IMR-90 (cell line): ENCODE data around the gene APOC4. TPM values are rescaled to one million over a fixed set of nuclear protein-coding genes. Genes with fewer than 3 reads are reported as not detected.

Experiments used
- ATAC-seq: fragments of 200-7000 bp; cut with Tn5 transposase; 2 replicates; pipeline ENCODE4 v1.9.1; 2020; ENCODE audit warnings: low read depth, mild to moderate bottlenecking, moderate library complexity
- BruUV-seq: library from RNA; stranded (reverse); fragments of 400-500 nt; replicated peaks from 2 replicates; lab custom pipeline; 2021; lab: Mats Ljungman, UMichigan
- CTCF ChIA-PET: fragments of 300-600 bp; formaldehyde crosslinking; extraction: SDS; loops from one replicate; lab custom pipeline; 2021; ENCODE audit warnings: antibody characterized with exemption; lab: Yijun Ruan, JAX
- POLR2A ChIA-PET: fragments of 300-600 bp; sonication (Branson Sonifier 250); formaldehyde crosslinking; loops from one replicate; lab custom pipeline; 2022; ENCODE audit warnings: antibody characterized with exemption; ENCODE audit not compliant: unreplicated experiment; lab: Charles Lee
- DNase-seq: peaks from one replicate; pipeline ENCODE4 v3.0.0; 2013
- H2AFZ ChIP-seq: replicated peaks from 2 replicates; pipeline ENCODE3; 2013; ENCODE audit warnings: low read length, mild to moderate bottlenecking; ENCODE audit not compliant: poor library complexity
- H2AK5ac ChIP-seq: 2 replicates; pipeline ENCODE4 v1.6.1; 2013; ENCODE audit warnings: low read depth, low read length, inconsistent platforms
- H2AK9ac ChIP-seq: replicated peaks from 2 replicates; pipeline ENCODE3; 2013; ENCODE audit warnings: mild to moderate bottlenecking, low read depth, low read length, moderate library complexity; ENCODE audit not compliant: poor library complexity
- H2BK120ac ChIP-seq: 2 replicates; pipeline ENCODE4 v1.6.1; 2013; ENCODE audit warnings: low read depth, low read length, inconsistent platforms
- H2BK15ac ChIP-seq: 3 replicates; pipeline ENCODE4 v1.6.1; 2013; ENCODE audit warnings: low read depth, low read length, inconsistent platforms
- H2BK20ac ChIP-seq: 2 replicates; pipeline ENCODE4 v1.6.1; 2013; ENCODE audit warnings: low read depth, mild to moderate bottlenecking, inconsistent platforms, low read length, moderate library complexity
- H2BK5ac ChIP-seq: 2 replicates; pipeline ENCODE4 v1.6.1; 2013; ENCODE audit warnings: mild to moderate bottlenecking, low read depth, low read length, inconsistent platforms; ENCODE audit not compliant: poor library complexity, severe bottlenecking
- H3K14ac ChIP-seq: replicated peaks from 2 replicates; pipeline ENCODE4 v1.6.1; 2013; ENCODE audit warnings: low read depth, low read length, inconsistent platforms
- H3K18ac ChIP-seq: 2 replicates; pipeline ENCODE4 v1.6.1; 2013; ENCODE audit warnings: low read depth, low read length, control low read depth
- H3K23ac ChIP-seq: 2 replicates; pipeline ENCODE4 v1.6.1; 2013; ENCODE audit warnings: low read depth, low read length, inconsistent platforms
- H3K27ac ChIP-seq: 2 replicates; pipeline ENCODE4 v1.5.1; 2013; ENCODE audit warnings: mild to moderate bottlenecking, control low read depth, low read length; ENCODE audit not compliant: insufficient read depth
- H3K27me3 ChIP-seq: 2 replicates; pipeline ENCODE4 v1.6.1; 2013; ENCODE audit warnings: low read length; ENCODE audit not compliant: control insufficient read depth, insufficient read depth
- H3K36me3 ChIP-seq: 2 replicates; pipeline ENCODE4 v1.6.1; 2013; ENCODE audit warnings: low read length, mixed read lengths; ENCODE audit not compliant: control insufficient read depth, insufficient read depth
- H3K4ac ChIP-seq: 2 replicates; pipeline ENCODE4 v1.6.1; 2013; ENCODE audit warnings: low read depth, low read length, inconsistent platforms
- H3K4me1 ChIP-seq: 2 replicates; pipeline ENCODE4 v1.6.1; 2013; ENCODE audit warnings: low read length, mixed read lengths; ENCODE audit not compliant: control insufficient read depth, insufficient read depth
- H3K4me2 ChIP-seq: 2 replicates; pipeline ENCODE4 v1.6.1; 2013; ENCODE audit warnings: low read depth, mild to moderate bottlenecking, control low read depth, low read length, moderate library complexity
- H3K4me3 ChIP-seq: 2 replicates; pipeline ENCODE4 v1.5.1; 2013; ENCODE audit warnings: low read depth, mild to moderate bottlenecking, control low read depth, low read length, moderate library complexity; ENCODE audit not compliant: insufficient read depth
- H3K56ac ChIP-seq: 2 replicates; pipeline ENCODE4 v1.6.1; 2013; ENCODE audit warnings: low read length, inconsistent platforms; ENCODE audit not compliant: insufficient read depth; ENCODE audit errors: extremely low read depth
- H3K79me1 ChIP-seq, 2 experiments: 2 replicates each; pipeline ENCODE4 v1.6.1; 2013; ENCODE audit warnings: low read length in 2 of 2, inconsistent platforms in 1 of 2, low read depth in 1 of 2
- H3K9ac ChIP-seq: 2 replicates; pipeline ENCODE4 v1.6.1; 2013; ENCODE audit warnings: low read depth, low read length, control low read depth
- H3K9me1 ChIP-seq: 2 replicates; pipeline ENCODE4 v1.6.1; 2013; ENCODE audit warnings: low read length, inconsistent platforms; ENCODE audit not compliant: insufficient read depth
- H3K9me3 ChIP-seq: 2 replicates; pipeline ENCODE4 v1.6.1; 2013; ENCODE audit warnings: low read length; ENCODE audit not compliant: control insufficient read depth, insufficient read depth
- H4K20me1 ChIP-seq: 2 replicates; pipeline ENCODE4 v1.6.1; 2013; ENCODE audit warnings: low read length, inconsistent platforms; ENCODE audit not compliant: insufficient read depth
- H4K5ac ChIP-seq: 2 replicates; pipeline ENCODE4 v1.6.1; 2013; ENCODE audit warnings: mild to moderate bottlenecking, low read depth, low read length, control low read depth
- H4K8ac ChIP-seq, 2 experiments: 2 replicates each; pipeline ENCODE4 v1.6.1; 2013; ENCODE audit warnings: low read depth in 2 of 2, low read length in 2 of 2, control low read depth in 1 of 2, inconsistent platforms in 1 of 2
- H4K91ac ChIP-seq: 2 replicates; pipeline ENCODE4 v1.6.1; 2013; ENCODE audit warnings: low read depth, low read length, inconsistent platforms; ENCODE audit not compliant: insufficient read depth
- BHLHE40 ChIP-seq: fragments of 150-350 bp; IDR thresholded peaks from 2 replicates; pipeline ENCODE4 v1.6.1; 2016; ENCODE audit warnings: mild to moderate bottlenecking, low read depth, low read length
- CEBPB ChIP-seq: IDR thresholded peaks from 2 replicates; pipeline ENCODE4 v1.6.1; 2012; ENCODE audit warnings: low read depth, low read length, improper control_type of control experiment
- CHD1 ChIP-seq: IDR thresholded peaks from 2 replicates; pipeline ENCODE4 v1.6.1; 2012; ENCODE audit warnings: low read depth, low read length, improper control_type of control experiment
- CTCF ChIP-seq: conservative IDR thresholded peaks from 2 replicates; pipeline ENCODE4 v1.5.1; 2012; ENCODE audit warnings: mild to moderate bottlenecking, low read depth, low read length, improper control_type of control experiment
- ELK1 ChIP-seq: fragments of 150-350 bp; IDR thresholded peaks from 2 replicates; pipeline ENCODE4 v1.6.1; 2016; ENCODE audit warnings: low read depth, mild to moderate bottlenecking, low read length, moderate library complexity, borderline replicate concordance
- FOS ChIP-seq: fragments of 150-350 bp; IDR thresholded peaks from 2 replicates; pipeline ENCODE4 v1.6.1; 2016; ENCODE audit warnings: low read depth, low read length
- MAFK ChIP-seq: IDR thresholded peaks from 2 replicates; pipeline ENCODE4 v1.6.1; 2012; ENCODE audit warnings: low read depth, low read length, improper control_type of control experiment
- MAZ ChIP-seq: IDR thresholded peaks from 2 replicates; pipeline ENCODE4 v1.6.1; 2012; ENCODE audit warnings: low read depth, mild to moderate bottlenecking, low read length, improper control_type of control experiment, moderate library complexity, borderline replicate concordance
- POLR2A ChIP-seq: IDR thresholded peaks from 2 replicates; pipeline ENCODE4 v1.6.1; 2012; ENCODE audit warnings: mild to moderate bottlenecking, low read depth, low read length
- RAD21 ChIP-seq: IDR thresholded peaks from 2 replicates; pipeline ENCODE4 v1.6.1; 2012; ENCODE audit warnings: low read length, improper control_type of control experiment
- RCOR1 ChIP-seq: IDR thresholded peaks from 2 replicates; pipeline ENCODE4 v1.6.1; 2012; ENCODE audit warnings: mild to moderate bottlenecking, low read length, improper control_type of control experiment; ENCODE audit not compliant: insufficient replicate concordance
- RFX5 ChIP-seq: IDR thresholded peaks from 2 replicates; pipeline ENCODE4 v1.8.0; 2012; ENCODE audit warnings: low read depth, mild to moderate bottlenecking, low read length, moderate library complexity
- SMC3 ChIP-seq: fragments of 150-350 bp; IDR thresholded peaks from 2 replicates; pipeline ENCODE4 v1.6.1; 2016; ENCODE audit warnings: low read depth, mild to moderate bottlenecking, antibody characterized with exemption, low read length, moderate library complexity
- WGBS, 2 experiments: methylation state at CpG; one replicate each; pipeline versions ENCODE4 v1.1.5 to v1.1.7; 2013; ENCODE audit warnings: missing lambda C conversion rate in 2 of 2; ENCODE audit not compliant: insufficient read length in 1 of 2; ENCODE audit errors: extremely low coverage in 2 of 2; 5-methylcytosine and 5-hydroxymethylcytosine counted together
- dilution Hi-C: fragments of 300-500 bp; cut with HindIII; formaldehyde crosslinking; loops from one replicate; pipeline ENCODE4 v1.14.3; 2018; ENCODE audit warnings: low sequenced_read_pairs; ENCODE audit not compliant: unreplicated experiment
- in situ Hi-C: fragments of 300-500 bp; cut with MboI; formaldehyde crosslinking; loops from 3 replicates; pipeline ENCODE4 v1.14.3; 2019; ENCODE audit warnings: low sequenced_read_pairs, inconsistent platforms, mixed read lengths
- intact Hi-C: fragments of 100-400 bp; cut with micrococcal nuclease; formaldehyde crosslinking; loops from 2 replicates; pipeline ENCODE4 v1.10.0; 2022
- polyA plus RNA-seq, 3 experiments: library from polyadenylated mRNA; depleted of rRNA; stranded (reverse); fragments of >200 nt; gene quantifications; 2 replicates each; pipeline ENCODE4 v1.2.3, GENCODE V29; 2012; ENCODE audit warnings: low replicate concordance in 1 of 3
- total RNA-seq: library from RNA; depleted of rRNA; stranded (reverse); fragments of >200 nt; gene quantifications from 2 replicates; pipeline ENCODE4 v1.2.3, GENCODE V29; 2012

Gene APOC4
- total and polyA plus RNA-seq, 2 of the 4 experiments (the other 2 are of a cell fraction), result not detected

GRCh38 chr19:44897835-44898234 is 44.2 kb upstream of the APOC4 start:
- POLR2A ChIA-PET, result no interaction called here

More at GRCh38 chr19:44897835-44898234, 44.2 kb upstream of the APOC4 start:
- Histone ChIP-seq H3K27me3 (no peaks in the 10 kb centered on the region), H3K27ac (no peak overlapping the region), H2BK15ac (no peak overlapping the region), H2BK20ac (no peak overlapping the region), H3K9me1 (no peaks in the 10 kb centered on the region), H3K9me3 (no peaks in the 10 kb centered on the region), H3K14ac (no peak overlapping the region), H3K9ac (no peak overlapping the region), H3K4me1 (no peaks in the 10 kb centered on the region), H2BK5ac (no peak overlapping the region), H4K20me1 (no peaks in the 10 kb centered on the region; the same call in 1 of the 2 replicates), H2AK5ac (no peak overlapping the region), H2AK9ac (no peak overlapping the region), H3K4me3 (no peak overlapping the region), H4K8ac (no peak overlapping the region), H3K4me2 (no peak overlapping the region), H3K18ac (no peak overlapping the region), H3K79me1 (peaks cover 11 to 30% of the 10 kb centered on the region in 2 experiments), H3K56ac (no peak overlapping the region), H2AFZ (no peak overlapping the region), H3K23ac (no peak overlapping the region), H2BK120ac (no peak overlapping the region), H3K4ac (no peak overlapping the region), H4K91ac (no peak overlapping the region), H3K36me3 (peaks cover 62% of the 10 kb centered on the region), H4K5ac (no peak overlapping the region)
- no TSS peak for BruUV-seq
- CTCF ChIA-PET, result no interaction called here
- intact Hi-C loops, result no loop called here
- TF ChIP-seq CTCF (no peak), POLR2A (no peak), BHLHE40 (no peak), CHD1 (no peak), ELK1 (no peak), RAD21 (no peak), FOS (no peak), SMC3 (no peak), MAZ (no peak), RCOR1 (no peak), MAFK (no peak), RFX5 (no peak), CEBPB (no peak)
- ATAC-seq, result no peak
- WGBS, 2 experiments, result 98% methylated on average over 7 of the region's 8 CpGs; no CpG with 5 or more reads in 1 of the 2 experiments
- dilution Hi-C loops, result no loop called here
- no peak for DNase-seq
- in situ Hi-C loops, result no loop called here
